Stimulated activated CD8-positive, alpha-beta memory T cell treated with anti-CD3 and anti-CD28 coated beads, Interleukin-4, amount 100 ng/mL, for 4 hours (primary cell): ENCODE data around the gene UNC13C.

Experiments
- DNase-seq, 2 donors: peaks; one replicate each; pipeline ENCODE4 v3.0.0-alpha.2; 2020; ENCODE audit warnings: low read depth in 2 of 2, low spot score in 1 of 2

The UNC13C gene

GRCh38 chr15:54289590-54290136 is 311.4 kb downstream of the UNC13C start:
- no peak for DNase-seq

GRCh38 chr15:54298396-54298795 is 320.2 kb downstream of the UNC13C start:
- no peak for DNase-seq

GRCh38 chr15:54304321-54304720 is 326.1 kb downstream of the UNC13C start:
- DNase-seq = no peak

GRCh38 chr15:54305138-54305537 is 326.9 kb downstream of the UNC13C start:
- DNase-seq = no peak

GRCh38 chr15:54307252-54307902 is 329.1 kb downstream of the UNC13C start:
- no peak for DNase-seq

- no peak for DNase-seq
Observed at GRCh38 chr15:54307926-54308325, 329.7 kb downstream of the UNC13C start.

- no peak for DNase-seq
Observed at GRCh38 chr15:54312528-54312927, 334.3 kb downstream of the UNC13C start.

GRCh38 chr15:54321426-54321825 is 343.2 kb downstream of the UNC13C start:
- no peak for DNase-seq

GRCh38 chr15:54322341-54322740 is 344.1 kb downstream of the UNC13C start:
- DNase-seq = no peak

- DNase-seq = no peak
Observed at GRCh38 chr15:54345301-54345700, 367.1 kb downstream of the UNC13C start.

GRCh38 chr15:54345827-54346226 is 367.6 kb downstream of the UNC13C start:
- DNase-seq = no peak

GRCh38 chr15:54347082-54347827 is 369.0 kb downstream of the UNC13C start:
- no peak for DNase-seq

- DNase-seq = no peak
Observed at GRCh38 chr15:54353726-54354125, 375.5 kb downstream of the UNC13C start.

GRCh38 chr15:54354341-54354740 is 376.1 kb downstream of the UNC13C start:
- DNase-seq = no peak

GRCh38 chr15:54364961-54365360 is 386.7 kb downstream of the UNC13C start:
- DNase-seq = no peak

GRCh38 chr15:54373332-54373731 is 395.1 kb downstream of the UNC13C start:
- no peak for DNase-seq

- no peak for DNase-seq
Observed at GRCh38 chr15:54374184-54374952, 396.1 kb downstream of the UNC13C start.

GRCh38 chr15:54387799-54388198 is 409.6 kb downstream of the UNC13C start:
- DNase-seq = no peak

GRCh38 chr15:54388746-54389145 is 410.5 kb downstream of the UNC13C start:
- no peak for DNase-seq

GRCh38 chr15:54410481-54410880 is 432.2 kb downstream of the UNC13C start:
- no peak for DNase-seq

- DNase-seq = no peak
Observed at GRCh38 chr15:54424171-54424570, 445.9 kb downstream of the UNC13C start.

GRCh38 chr15:54428596-54428995 is 450.4 kb downstream of the UNC13C start:
- no peak for DNase-seq
